HCT116 (cell line): Measurements from ENCODE around the gene AUTS2. TPM values are rescaled to one million over a fixed set of nuclear protein-coding genes. Genes with fewer than 3 reads are reported as not detected.

ENCODE experiments used
- ATAC-seq: fragments of 200-7000 bp; cut with Tn5 transposase; 2 replicates; pipeline ENCODE4 v1.9.1; 2020; ENCODE audit warnings: mild to moderate bottlenecking, moderate library complexity
- BruUV-seq: library from RNA; stranded (reverse); fragments of 400-500 nt; replicated peaks from 2 replicates; lab custom pipeline; 2021; lab: Mats Ljungman, UMichigan
- CTCF ChIA-PET: fragments of 300-600 bp; sonication (Branson Sonifier 250); formaldehyde crosslinking; loops from one replicate; lab custom pipeline; 2021; ENCODE audit warnings: antibody characterized with exemption; lab: Charles Lee
- POLR2A ChIA-PET: fragments of 300-600, 350-600 bp; sonication (Branson Sonifier 250); formaldehyde crosslinking; loops from one replicate; lab custom pipeline; 2021; ENCODE audit warnings: antibody characterized with exemption; lab: Charles Lee
- RAD21 ChIA-PET, 2 experiments: fragments of 300-600 bp; sonication (Branson Sonifier 250); formaldehyde crosslinking; loops; one replicate each; lab custom pipeline; 2023; ENCODE audit warnings: low total read pairs in 2 of 2; ENCODE audit not compliant: uncharacterized antibody in 2 of 2, unreplicated experiment in 2 of 2, low non-redundant PET in 1 of 2; lab: Charles Lee
- DNase-seq: peaks from one replicate; pipeline ENCODE4 v3.0.0-alpha.2; 2010; ENCODE audit warnings: low read depth, low spot score
- H2AFZ ChIP-seq: fragments of 200-600 bp; shearing (Covaris generic), sonication (generic); 2 replicates; pipeline ENCODE4 v1.6.1; 2017; ENCODE audit warnings: low read depth, mixed run types, mixed read lengths, antibody characterized with exemption, low read length; ENCODE audit not compliant: poor library complexity, severe bottlenecking
- H3K27ac ChIP-seq: 2 replicates; pipeline ENCODE4 v1.5.1; 2012; ENCODE audit warnings: low read depth, low read length
- H3K27me3 ChIP-seq: fragments of 200-600 bp; sonication (generic); 2 replicates; pipeline ENCODE4 v1.6.1; 2016; ENCODE audit warnings: mixed run types, low read length, mixed read lengths; ENCODE audit not compliant: insufficient read depth
- H3K36me3 ChIP-seq, 2 experiments: fragments of 200-500 bp in 1 of 2; fragments of 200-600 bp in 1 of 2; sonication (Bioruptor generic) in 1 of 2; sonication (generic) in 1 of 2; 2 replicates each; pipeline versions ENCODE4 v1.5.1 to v1.6.1; 2014 to 2016; ENCODE audit warnings: low read length in 2 of 2, inconsistent platforms in 1 of 2, mixed read lengths in 1 of 2, mixed run types in 1 of 2; ENCODE audit not compliant: insufficient read depth in 2 of 2, control insufficient read depth in 1 of 2
- H3K4me1 ChIP-seq, 2 experiments: fragments of 200-600 bp in 1 of 2; sonication (generic) in 1 of 2; 2 replicates each; pipeline versions ENCODE4 v1.5.1 to v1.6.1; 2012 to 2017; ENCODE audit warnings: low read length in 2 of 2, inconsistent platforms in 1 of 2, mild to moderate bottlenecking in 1 of 2, mixed read lengths in 1 of 2, mixed run types in 1 of 2, moderate library complexity in 1 of 2; ENCODE audit not compliant: insufficient read depth in 2 of 2, control insufficient read depth in 1 of 2
- H3K4me2 ChIP-seq: fragments of 200-600 bp; sonication (generic); 2 replicates; pipeline ENCODE4 v1.6.1; 2017; ENCODE audit warnings: mixed run types, low read length, mixed read lengths
- H3K4me3 ChIP-seq, 2 experiments: fragments of 200-600 bp in 1 of 2; sonication (generic) in 1 of 2; replicated peaks in 1 of 2; 2 replicates each; pipeline ENCODE4 v1.5.1; 2011 to 2016; ENCODE audit warnings: low read length in 2 of 2, control low read depth in 1 of 2, low read depth in 1 of 2, mild to moderate bottlenecking in 1 of 2, mixed read lengths in 1 of 2, mixed run types in 1 of 2
- H3K79me2 ChIP-seq: fragments of 200-600 bp; sonication (generic); 2 replicates; pipeline ENCODE4 v1.6.1; 2017; ENCODE audit warnings: mild to moderate bottlenecking, mixed run types, low read length, moderate library complexity, mixed read lengths; ENCODE audit not compliant: insufficient read depth
- H3K9ac ChIP-seq: fragments of 200-600 bp; sonication (generic); 2 replicates; pipeline ENCODE4 v1.6.1; 2016; ENCODE audit warnings: low read length, mixed read lengths
- H3K9me2 ChIP-seq: fragments of 200-600 bp; sonication (generic), shearing (Covaris generic); 2 replicates; pipeline ENCODE4 v1.6.1; 2017; ENCODE audit warnings: mixed run types, mild to moderate bottlenecking, moderate library complexity; ENCODE audit not compliant: insufficient read depth
- H3K9me3 ChIP-seq, 2 experiments: fragments of 200-500 bp in 1 of 2; fragments of 200-600 bp in 1 of 2; sonication (Bioruptor generic) in 1 of 2; sonication (generic) in 1 of 2; 2 replicates each; pipeline ENCODE4 v1.6.1; 2014 to 2017; ENCODE audit warnings: low read length in 2 of 2, mixed read lengths in 2 of 2, inconsistent platforms in 1 of 2, low read depth in 1 of 2, mild to moderate bottlenecking in 1 of 2, mixed run types in 1 of 2, moderate library complexity in 1 of 2; ENCODE audit not compliant: control insufficient read depth in 1 of 2, insufficient read depth in 1 of 2
- H4K20me1 ChIP-seq: fragments of 200-600 bp; sonication (generic), shearing (Covaris generic); 2 replicates; pipeline ENCODE4 v1.6.1; 2017; ENCODE audit warnings: mixed run types, mild to moderate bottlenecking, moderate library complexity; ENCODE audit not compliant: insufficient read depth
- EZH2phosphoT487 ChIP-seq: fragments of 200-600 bp; IDR thresholded peaks from 2 replicates; pipeline ENCODE4 v1.6.1; 2018; ENCODE audit warnings: antibody characterized with exemption, borderline replicate concordance
- POLR2AphosphoS5 ChIP-seq: IDR thresholded peaks from 2 replicates; pipeline ENCODE4 v1.6.1; 2011; ENCODE audit warnings: mild to moderate bottlenecking, low read depth, low read length, moderate library complexity
- RAD21 ChIP-seq: IDR thresholded peaks from 2 replicates; pipeline ENCODE4 v1.6.1; 2012; ENCODE audit warnings: low read depth, mild to moderate bottlenecking
- ZNF274 ChIP-seq: fragments of 200-500 bp; sonication (Bioruptor generic); IDR thresholded peaks from 2 replicates; pipeline ENCODE4 v1.6.1; 2014; ENCODE audit warnings: mild to moderate bottlenecking, low read depth, low read length, inconsistent platforms
- intact Hi-C: fragments of 100-400 bp; cut with micrococcal nuclease; formaldehyde crosslinking; loops from 2 replicates; pipeline ENCODE4 v1.10.0; 2022
- total RNA-seq: library from RNA; stranded (reverse); gene quantifications from one replicate; pipeline ENCODE4 v1.2.1, GENCODE V29; 2021; ENCODE audit not compliant: unreplicated experiment
- TF ChIP-seq, protein P1 (sequence below): IDR thresholded peaks from 2 replicates; pipeline ENCODE4 v1.6.1; 2011; ENCODE audit warnings: mild to moderate bottlenecking, low read length, moderate library complexity; ENCODE audit not compliant: insufficient replicate concordance; ENCODE audit errors: extremely low read depth
- TF ChIP-seq, protein P2 (sequence below): IDR thresholded peaks from 2 replicates; pipeline ENCODE4 v1.6.1; 2012

The AUTS2 gene
- total RNA-seq, 1 experiment from 2014 or later: 0.93 TPM

DNA sequence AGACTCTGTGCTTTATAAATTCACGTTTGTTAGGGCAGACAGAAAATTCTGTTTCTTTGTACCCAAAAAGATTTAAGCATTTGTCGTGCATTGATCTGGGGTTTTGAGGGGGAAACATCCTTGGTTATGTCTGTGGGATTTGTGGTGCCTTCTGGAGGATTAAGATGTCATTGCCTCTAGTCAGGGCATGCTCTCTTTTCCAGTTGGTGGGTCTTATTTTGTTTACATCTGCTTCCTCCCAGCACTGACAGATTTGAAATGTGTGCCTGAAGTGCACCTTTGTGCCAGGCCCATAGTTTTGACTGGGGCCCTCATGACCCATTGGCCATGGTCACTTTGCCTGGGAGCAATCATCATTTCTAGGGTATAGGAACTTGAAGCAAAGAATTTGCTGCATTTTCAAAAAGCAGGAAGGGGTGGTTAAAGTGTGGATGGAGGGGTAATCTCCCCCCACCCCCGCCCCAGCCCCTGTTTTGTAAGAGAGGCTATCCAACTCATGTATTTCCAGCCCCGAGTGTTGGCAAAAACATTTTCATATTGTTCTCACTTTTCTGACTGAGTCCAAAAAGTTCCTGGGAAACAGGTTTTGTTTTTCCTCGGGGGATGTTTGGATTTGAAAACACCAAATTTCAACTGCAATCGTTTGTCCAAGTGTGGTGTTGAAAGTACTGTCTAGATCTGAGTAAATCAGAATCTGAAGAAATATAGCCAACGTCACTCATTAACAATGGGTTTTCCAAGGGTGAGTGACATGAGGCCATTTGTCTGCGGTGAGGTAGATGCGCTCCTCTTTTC, 1145.5 kb downstream of the AUTS2 start:
- no peak overlapping the region for H2AFZ ChIP-seq
- DNase-seq (no peak), ATAC-seq (no peak)
- no peak overlapping the region for H3K4me3 ChIP-seq
- no peaks in the 10 kb centered on the region for H3K36me3 ChIP-seq
- H3K27ac ChIP-seq: no peak overlapping the region
- peaks cover 0 to 18% of the 10 kb centered on the region in 2 experiments; a peak in 2 of 4 replicates for H3K9me3 ChIP-seq
- no peaks in the 10 kb centered on the region for H3K4me1 ChIP-seq
- no peaks in the 10 kb centered on the region for H4K20me1 ChIP-seq
- no peaks in the 10 kb centered on the region for H3K79me2 ChIP-seq
- no peak overlapping the region for H3K9ac ChIP-seq
- CTCF ChIA-PET: no interaction called here
- TF ChIP-seq ZNF274: no peak
- TF ChIP-seq, protein P1, sequence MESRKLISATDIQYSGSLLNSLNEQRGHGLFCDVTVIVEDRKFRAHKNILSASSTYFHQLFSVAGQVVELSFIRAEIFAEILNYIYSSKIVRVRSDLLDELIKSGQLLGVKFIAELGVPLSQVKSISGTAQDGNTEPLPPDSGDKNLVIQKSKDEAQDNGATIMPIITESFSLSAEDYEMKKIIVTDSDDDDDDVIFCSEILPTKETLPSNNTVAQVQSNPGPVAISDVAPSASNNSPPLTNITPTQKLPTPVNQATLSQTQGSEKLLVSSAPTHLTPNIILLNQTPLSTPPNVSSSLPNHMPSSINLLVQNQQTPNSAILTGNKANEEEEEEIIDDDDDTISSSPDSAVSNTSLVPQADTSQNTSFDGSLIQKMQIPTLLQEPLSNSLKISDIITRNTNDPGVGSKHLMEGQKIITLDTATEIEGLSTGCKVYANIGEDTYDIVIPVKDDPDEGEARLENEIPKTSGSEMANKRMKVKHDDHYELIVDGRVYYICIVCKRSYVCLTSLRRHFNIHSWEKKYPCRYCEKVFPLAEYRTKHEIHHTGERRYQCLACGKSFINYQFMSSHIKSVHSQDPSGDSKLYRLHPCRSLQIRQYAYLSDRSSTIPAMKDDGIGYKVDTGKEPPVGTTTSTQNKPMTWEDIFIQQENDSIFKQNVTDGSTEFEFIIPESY: no peak
- no peak for TF ChIP-seq RAD21
- TF ChIP-seq, protein P2, sequence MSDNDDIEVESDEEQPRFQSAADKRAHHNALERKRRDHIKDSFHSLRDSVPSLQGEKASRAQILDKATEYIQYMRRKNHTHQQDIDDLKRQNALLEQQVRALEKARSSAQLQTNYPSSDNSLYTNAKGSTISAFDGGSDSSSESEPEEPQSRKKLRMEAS: no peak
- TF ChIP-seq EZH2phosphoT487: no peak
- TF ChIP-seq POLR2AphosphoS5: no peak
- TF ChIP-seq, all 23 proteins: peak for 0
- BruUV-seq: no TSS peak
- RAD21 ChIA-PET: no interaction called here
- no peaks in the 10 kb centered on the region for H3K9me2 ChIP-seq
- H3K4me2 ChIP-seq: no peak overlapping the region
- POLR2A ChIA-PET: no interaction called here
- no peaks in the 10 kb centered on the region for H3K27me3 ChIP-seq
- intact Hi-C loops: no loop called here
